Skin epidermis (tissue), 12 donors: ENCODE data around the gene CFTR.
A peak's percentile ranks its signal among the peaks of the same experiment; 100 is the strongest.

ENCODE experiments used
- H3K27ac ChIP-seq, 21 experiments: fragments of 200-600 bp; sonication (generic) in 11 of 21; one replicate each; pipeline ENCODE4 v1.5.0; 2020; ENCODE audit warnings: mild to moderate bottlenecking in 3 of 21, inconsistent platforms in 2 of 21, moderate library complexity in 2 of 21
- H3K4me3 ChIP-seq, 7 experiments: fragments of 200-600 bp; sonication (generic) in 2 of 7; one replicate each; pipeline ENCODE4 v1.5.0; 2020; ENCODE audit warnings: inconsistent platforms in 2 of 7, mild to moderate bottlenecking in 2 of 7, moderate library complexity in 1 of 7

Gene CFTR

DNA sequence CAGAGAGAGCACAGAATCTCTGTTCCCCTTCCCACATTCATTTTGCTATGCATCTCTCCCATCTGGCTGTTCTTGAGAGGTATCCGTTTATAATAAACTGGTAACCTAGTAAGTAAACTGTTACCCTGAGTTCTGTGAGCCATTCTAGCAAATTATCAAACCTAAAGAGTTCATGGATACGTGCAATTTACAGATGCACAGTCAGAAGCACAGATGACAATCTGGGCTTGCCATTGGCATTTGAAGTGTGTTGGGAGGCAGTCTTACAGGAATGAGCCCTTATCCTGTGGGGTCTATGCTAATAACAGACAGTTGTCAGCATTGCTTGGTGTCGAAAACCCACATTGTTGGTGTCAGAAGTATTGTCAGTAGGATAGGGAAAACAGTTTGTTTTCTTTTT is 151.8 kb downstream of the CFTR start:
- Histone ChIP-seq H3K4me3 (no peak overlapping the region), H3K27ac (no peak overlapping the region)

DNA sequence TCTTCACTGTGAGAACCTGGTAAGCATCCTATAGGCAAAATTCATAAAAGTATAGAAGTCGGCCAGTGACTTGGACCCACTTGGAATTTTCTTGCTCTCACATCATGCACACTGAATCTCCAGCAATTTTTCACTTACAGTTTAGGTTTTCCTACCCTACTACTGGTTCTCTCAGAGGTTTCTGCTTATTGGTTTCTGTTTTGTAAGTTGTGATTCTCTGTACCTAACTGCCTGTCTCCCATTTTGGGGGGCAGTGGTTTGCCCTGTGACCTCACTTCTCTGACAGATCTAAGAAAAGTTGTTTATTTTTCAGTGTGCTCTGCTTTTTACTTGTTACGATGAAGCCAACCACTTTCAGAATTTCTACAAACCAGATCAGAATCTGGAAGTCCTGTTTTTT is 158.1 kb downstream of the CFTR start:
- Histone ChIP-seq H3K4me3 (no peak overlapping the region), H3K27ac (no peak overlapping the region)

DNA sequence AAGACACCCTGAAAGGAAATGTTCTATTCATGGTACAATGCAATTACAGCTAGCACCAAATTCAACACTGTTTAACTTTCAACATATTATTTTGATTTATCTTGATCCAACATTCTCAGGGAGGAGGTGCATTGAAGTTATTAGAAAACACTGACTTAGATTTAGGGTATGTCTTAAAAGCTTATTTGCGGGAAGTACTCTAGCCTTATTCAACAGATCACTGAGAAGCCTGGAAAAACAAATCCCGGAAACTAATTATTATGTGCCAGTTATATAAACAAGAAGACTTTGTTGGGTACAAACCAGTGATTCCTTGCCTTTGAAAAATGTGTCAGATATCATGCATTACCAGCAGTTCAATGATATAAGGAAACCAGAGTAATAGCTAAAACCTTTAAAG is 160.1 kb downstream of the CFTR start:
- no peak overlapping the region for H3K4me3 ChIP-seq
- H3K27ac ChIP-seq: no peak overlapping the region

DNA sequence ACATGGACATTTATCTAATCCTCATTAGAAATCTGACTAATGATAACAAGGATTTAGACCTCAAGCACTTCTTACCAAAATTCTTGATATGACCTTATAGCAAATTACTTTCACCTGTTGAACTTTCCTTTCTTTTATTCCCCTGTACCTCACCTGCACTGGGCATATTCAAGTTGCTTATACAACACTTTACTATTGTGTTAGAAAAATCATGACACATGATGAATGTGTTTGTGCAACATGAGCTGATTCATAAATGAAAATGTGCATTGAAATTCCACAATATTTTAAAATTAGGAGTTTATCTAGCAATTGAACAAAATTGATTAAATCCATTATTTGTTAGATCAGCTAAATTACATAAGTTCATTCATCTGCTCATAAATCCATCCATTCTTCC is 160.6 kb downstream of the CFTR start:
- no peak overlapping the region for H3K4me3 ChIP-seq
- no peak overlapping the region for H3K27ac ChIP-seq

DNA sequence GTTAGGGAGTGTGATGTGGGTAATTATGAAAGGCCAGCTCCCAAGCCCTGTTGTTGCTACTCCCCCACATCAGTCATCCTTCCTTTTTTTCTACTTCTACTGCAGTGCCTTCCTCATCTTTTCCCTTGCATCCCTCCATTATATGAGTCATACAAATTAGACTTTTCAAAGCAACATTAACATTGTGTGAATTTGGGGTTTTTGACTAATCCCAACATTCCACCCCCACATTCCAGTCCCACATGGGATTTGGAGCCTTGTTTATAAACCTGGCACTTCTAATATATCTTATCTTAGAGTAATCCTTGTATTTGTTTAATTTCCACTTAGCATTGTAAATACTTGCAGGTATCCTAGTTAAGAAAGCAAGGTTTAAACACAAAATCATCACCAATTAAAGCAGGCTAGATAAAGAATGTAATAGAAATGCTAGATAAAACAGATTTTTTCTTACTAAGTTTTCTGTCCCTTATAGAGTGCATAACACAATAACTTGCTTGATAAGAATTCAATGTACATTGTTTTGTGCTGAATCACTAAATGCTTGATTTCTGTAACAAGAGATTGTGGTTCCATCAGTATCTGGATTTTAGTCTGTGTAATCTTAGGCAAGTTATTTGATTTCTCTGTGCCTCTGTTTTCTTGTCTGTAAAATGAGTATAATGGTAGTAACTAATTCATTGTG is 165.8 kb downstream of the CFTR start:
- no peak overlapping the region for H3K4me3 ChIP-seq
- H3K27ac ChIP-seq: no peak overlapping the region

DNA sequence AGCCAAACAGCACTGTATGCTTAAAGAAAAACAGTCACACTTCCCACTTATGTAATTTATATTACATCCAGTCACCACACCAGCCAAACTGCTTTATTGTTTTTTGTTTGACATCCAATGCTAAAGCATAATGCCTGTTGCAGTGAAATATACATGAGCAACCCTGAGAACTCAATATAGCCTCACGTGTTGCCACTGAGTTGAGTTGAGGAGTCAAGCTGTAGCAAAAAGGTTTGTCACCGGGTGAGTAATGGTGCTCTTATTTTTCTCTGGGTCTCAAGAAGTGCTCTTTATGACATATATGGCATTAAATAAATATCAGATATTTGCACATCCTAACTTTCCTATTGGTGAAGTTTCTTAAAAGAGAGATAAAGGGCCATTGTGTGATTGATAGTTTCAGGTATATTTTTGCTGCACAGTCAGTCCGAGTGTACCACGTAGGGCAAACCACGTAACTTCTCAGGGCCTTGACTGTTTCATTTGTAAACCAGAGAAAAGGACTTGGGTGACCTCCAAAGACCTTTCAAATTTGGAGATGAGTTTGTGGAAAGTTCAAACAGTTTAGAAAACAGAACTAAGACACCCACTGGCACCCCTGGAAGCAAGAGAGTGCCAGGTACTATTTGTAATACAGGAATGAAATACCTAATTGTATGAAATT is 168.5 kb downstream of the CFTR start:
- no peak overlapping the region for H3K4me3 ChIP-seq

DNA sequence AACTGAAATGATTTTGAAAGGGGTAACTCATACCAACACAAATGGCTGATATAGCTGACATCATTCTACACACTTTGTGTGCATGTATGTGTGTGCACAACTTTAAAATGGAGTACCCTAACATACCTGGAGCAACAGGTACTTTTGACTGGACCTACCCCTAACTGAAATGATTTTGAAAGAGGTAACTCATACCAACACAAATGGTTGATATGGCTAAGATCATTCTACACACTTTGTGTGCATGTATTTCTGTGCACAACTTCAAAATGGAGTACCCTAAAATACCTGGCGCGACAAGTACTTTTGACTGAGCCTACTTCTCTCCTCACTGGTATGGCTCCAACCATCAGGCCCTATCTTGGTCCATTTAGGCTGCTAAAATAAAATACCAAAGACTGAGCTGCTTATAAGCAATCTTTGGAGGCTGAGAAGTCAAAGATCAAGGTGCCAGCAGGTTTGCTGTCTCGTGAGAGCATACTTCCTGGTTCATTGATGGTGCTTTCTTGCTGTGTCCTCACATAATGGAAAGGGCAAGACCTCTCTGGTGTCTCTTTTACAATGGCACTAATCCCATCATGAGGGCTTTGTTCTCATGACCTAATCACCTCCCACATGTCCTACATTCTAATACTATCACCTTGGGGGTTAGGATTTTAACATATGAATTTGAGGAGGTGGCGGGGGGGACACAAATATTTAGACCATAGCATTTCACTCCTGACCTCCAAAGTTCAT is 173.3 kb downstream of the CFTR start:
- H3K4me3 ChIP-seq: no peak overlapping the region
- no peak overlapping the region for H3K27ac ChIP-seq

More for the DNA sequence above, 168.5 kb downstream of the CFTR start:
- H3K27ac ChIP-seq: peak overlapping the region in 1 of 21 experiments; percentile 45

DNA sequence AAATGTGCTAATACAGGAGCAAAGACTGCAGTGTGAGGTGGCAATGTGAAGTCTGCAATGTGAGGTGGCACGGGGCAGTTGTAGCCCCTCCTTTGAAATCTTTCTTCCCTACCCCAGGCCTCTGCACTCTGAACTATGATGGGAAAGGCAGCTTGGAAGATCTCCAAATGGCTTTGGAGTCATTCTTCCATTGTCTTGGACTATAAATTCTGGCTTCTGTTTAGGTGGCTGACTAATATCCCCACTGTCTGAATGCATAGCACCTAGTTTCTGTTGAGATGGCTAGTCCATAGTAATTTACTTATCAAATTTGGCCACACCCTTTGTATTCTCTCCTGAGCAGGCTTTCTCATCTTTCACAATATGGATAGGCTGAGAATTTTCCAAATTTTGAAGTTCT is 175.0 kb downstream of the CFTR start:
- no peak overlapping the region for H3K4me3 ChIP-seq
- H3K27ac ChIP-seq: no peak overlapping the region

DNA sequence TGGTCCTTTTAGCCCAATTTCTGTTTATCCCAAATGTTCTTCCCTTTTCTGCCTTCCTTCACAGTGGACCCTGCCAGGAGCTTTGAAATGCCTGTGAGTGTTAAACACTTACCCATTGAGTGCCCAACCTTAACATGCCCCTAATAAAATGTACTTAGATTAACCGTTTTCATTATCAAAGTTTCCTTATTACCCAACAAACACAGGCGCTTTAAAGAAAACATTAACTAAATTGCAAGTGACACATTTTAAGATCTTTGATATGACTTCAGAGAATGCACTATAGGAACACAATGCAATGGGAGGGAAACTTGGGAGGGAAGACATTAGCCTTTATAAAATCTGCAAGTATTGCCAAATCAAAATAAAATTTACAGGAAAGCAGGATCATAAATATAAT is 177.0 kb downstream of the CFTR start:
- H3K4me3 ChIP-seq: no peak overlapping the region
- no peak overlapping the region for H3K27ac ChIP-seq

DNA sequence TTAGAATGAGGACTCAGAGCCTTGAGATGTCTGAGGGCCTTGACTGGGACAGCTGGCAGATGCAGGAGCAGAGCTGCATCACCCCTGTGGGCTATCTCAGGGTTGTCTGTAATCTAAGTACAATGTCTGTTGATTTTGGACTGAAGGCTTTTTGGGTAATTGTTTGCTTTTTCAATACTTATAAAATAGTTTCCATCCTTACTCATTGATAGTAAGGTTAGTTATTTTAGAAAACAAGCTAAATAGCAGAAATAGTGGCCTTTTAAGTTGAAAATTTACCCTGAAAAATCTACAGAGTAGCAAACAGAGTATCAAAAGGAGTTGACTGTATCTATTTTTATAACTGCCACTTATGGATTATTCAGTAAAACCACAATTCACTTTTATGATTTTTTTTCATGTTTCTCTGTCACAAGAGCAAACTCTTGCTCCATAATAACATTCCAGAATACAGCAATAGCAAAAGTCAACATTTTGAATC is 179.7 kb downstream of the CFTR start:
- H3K4me3 ChIP-seq: no peak overlapping the region
- no peak overlapping the region for H3K27ac ChIP-seq

DNA sequence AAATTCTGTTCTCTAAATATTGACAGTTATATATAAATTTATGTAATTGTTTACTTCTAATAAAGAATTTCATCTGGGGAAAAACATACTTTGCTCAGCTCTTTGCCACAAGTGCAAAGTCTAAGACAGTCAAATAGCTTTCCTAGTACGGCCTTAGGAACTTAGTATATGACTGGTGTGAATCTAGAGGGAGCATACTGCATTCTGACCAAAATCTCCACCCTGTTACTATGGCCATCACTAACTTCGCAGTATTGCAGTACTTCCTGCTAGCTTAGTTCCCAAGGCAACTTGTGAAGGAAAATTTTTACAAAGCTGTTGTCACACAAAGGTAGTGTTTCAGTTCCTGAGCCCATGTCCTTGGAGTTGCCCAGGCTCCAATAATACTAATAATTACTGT is 181.5 kb downstream of the CFTR start:
- Histone ChIP-seq H3K4me3 (no peak overlapping the region), H3K27ac (no peak overlapping the region)

DNA sequence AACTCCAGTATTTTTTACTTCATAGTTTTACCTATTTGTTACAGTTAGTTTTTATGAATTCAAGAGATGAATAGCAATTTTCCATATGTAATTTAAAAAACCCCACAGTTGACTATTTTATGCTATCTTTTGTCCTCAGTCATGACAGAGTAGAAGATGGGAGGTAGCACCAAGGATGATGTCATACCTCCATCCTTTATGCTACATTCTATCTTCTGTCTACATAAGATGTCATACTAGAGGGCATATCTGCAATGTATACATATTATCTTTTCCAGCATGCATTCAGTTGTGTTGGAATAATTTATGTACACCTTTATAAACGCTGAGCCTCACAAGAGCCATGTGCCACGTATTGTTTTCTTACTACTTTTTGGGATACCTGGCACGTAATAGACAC is 184.2 kb downstream of the CFTR start:
- H3K4me3 ChIP-seq: no peak overlapping the region
- no peak overlapping the region for H3K27ac ChIP-seq

DNA sequence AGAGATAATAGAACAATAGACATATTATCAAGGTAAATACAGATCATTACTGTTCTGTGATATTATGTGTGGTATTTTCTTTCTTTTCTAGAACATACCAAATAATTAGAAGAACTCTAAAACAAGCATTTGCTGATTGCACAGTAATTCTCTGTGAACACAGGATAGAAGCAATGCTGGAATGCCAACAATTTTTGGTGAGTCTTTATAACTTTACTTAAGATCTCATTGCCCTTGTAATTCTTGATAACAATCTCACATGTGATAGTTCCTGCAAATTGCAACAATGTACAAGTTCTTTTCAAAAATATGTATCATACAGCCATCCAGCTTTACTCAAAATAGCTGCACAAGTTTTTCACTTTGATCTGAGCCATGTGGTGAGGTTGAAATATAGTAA is 185.5 kb downstream of the CFTR start:
- no peak overlapping the region for H3K4me3 ChIP-seq

DNA sequence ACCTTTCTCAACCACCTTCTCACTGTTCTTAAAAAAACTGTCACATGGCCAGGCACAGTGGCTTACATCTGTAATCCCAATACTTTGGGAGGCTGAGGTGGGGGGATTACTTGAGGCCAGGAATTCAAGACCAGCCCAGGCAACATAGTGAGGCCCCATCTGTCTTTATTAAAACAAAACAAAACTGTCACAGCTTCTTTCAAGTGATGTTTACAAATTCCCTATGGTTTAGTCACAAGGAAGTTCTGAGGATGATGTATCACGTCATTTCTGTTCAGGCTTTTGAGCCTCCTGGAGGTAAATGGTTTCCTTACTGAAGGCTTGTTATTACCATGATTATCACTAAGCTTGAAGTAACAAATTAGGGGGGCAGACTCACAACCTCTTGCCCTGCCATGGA is 186.2 kb downstream of the CFTR start:
- H3K27ac ChIP-seq: no peak overlapping the region
- no peak overlapping the region for H3K4me3 ChIP-seq

More for the DNA sequence above, 185.5 kb downstream of the CFTR start:
- no peak overlapping the region for H3K27ac ChIP-seq

DNA sequence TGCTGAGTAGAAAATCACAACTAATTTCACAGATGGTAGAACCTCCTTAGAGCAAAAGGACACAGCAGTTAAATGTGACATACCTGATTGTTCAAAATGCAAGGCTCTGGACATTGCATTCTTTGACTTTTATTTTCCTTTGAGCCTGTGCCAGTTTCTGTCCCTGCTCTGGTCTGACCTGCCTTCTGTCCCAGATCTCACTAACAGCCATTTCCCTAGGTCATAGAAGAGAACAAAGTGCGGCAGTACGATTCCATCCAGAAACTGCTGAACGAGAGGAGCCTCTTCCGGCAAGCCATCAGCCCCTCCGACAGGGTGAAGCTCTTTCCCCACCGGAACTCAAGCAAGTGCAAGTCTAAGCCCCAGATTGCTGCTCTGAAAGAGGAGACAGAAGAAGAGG is 186.9 kb downstream of the CFTR start:
- Histone ChIP-seq H3K4me3 (no peak overlapping the region), H3K27ac (no peak overlapping the region)

DNA sequence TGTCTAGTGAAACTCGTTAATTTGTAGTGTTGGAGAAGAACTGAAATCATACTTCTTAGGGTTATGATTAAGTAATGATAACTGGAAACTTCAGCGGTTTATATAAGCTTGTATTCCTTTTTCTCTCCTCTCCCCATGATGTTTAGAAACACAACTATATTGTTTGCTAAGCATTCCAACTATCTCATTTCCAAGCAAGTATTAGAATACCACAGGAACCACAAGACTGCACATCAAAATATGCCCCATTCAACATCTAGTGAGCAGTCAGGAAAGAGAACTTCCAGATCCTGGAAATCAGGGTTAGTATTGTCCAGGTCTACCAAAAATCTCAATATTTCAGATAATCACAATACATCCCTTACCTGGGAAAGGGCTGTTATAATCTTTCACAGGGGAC is 187.6 kb downstream of the CFTR start:
- Histone ChIP-seq H3K4me3 (no peak overlapping the region), H3K27ac (no peak overlapping the region)

DNA sequence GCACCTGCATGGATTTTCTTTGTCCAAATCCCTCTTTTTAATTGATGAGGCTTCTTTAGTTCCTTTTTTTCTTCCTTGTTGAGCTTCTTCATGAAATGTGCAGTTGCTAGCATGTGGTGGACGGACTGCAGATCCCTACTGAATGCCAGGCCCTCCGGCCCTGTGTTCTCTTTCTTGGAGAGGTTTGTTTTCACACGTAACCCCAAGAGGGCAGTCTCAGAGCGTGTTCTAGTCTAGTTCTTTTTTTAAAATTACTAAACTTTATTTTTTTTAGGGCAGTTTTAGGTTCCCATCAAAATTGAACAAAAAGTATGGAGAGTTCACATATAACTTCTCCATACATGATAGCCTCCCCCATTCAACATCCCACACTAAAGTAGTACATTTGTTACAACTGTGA is 190.0 kb downstream of the CFTR start:
- Histone ChIP-seq H3K4me3 (no peak overlapping the region), H3K27ac (no peak overlapping the region)

DNA sequence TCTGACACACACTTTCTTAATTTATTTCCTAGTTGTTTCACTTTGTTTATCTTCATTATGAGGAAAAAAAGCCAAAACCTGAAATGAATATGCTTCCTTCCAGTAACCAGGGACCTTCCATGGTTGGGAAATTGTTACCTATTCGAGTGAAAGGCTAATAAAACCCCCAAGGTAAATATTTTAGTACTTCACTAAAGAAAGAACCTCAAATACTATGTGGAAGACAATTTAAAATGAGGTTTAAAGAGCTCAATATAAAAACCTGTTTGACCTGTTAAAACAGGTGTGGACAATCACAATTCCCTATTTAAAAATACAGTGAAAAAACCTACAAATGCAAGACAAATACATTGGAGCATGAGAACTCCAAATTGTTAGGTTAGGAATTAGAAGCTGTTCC is 192.6 kb downstream of the CFTR start:
- Histone ChIP-seq H3K27ac (peak overlapping the region in 2 of 21 experiments; percentile 46 to 56), H3K4me3 (no peak overlapping the region)

DNA sequence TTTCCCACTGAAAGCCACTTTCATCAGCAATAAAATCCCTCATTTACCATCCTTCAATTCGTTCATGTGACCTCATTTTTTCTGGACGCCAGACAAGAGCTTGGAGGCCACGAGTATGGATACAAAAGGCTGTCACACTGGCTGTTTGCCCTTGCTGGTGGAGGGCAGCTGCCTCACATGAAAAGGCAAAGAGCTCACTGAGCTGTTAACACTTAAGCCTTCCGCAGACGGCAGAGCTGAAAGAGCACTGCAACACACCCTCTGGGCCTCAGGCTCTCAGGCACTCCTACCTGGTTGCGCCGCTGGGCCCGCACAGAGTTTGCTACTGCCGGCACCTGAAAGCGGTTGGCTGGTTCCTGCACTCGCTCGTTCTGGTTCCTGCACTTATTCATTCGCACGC is 193.5 kb downstream of the CFTR start:
- no peak overlapping the region for H3K4me3 ChIP-seq
- peak overlapping the region in 3 of 21 experiments; percentile 46 to 57 (median 56) for H3K27ac ChIP-seq

DNA sequence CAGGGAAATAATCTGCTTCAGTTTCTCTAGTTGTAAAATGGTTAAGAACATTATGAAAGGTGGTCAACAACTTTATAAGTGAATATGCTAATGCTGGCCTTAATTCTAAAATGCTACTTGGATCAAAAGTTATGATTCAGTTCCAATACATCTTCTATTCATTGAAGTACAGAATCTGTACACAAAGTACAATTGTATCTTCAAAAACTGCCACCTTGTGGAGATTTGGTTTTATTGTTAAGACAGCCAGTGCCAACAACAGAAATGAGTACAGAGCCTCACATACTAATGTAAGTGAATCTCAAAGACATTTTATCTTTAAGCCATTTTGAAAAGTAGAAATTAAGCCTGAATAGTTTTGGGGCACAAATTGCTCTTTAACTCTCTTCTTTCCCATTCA is 194.0 kb downstream of the CFTR start:
- Histone ChIP-seq H3K4me3 (no peak overlapping the region), H3K27ac (peak overlapping the region in 1 of 21 experiments; percentile 57)

DNA sequence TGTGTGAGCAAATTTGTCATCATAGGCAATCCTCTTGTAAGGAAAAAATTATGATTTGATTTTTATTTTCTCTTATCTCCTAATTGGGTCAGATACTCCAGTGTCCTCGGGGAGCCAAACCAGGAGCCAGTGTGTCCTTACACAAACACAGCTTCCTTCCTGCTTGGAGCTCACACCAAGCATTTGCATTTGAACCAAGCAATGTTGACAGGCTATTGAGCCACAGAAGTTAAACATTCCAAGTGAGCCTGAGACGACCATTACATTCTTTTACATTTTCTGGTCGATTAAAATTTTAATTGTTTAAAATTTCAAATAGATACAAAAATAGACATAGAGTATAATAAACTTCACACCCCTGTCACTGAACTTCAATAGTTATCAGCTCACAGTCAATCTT is 194.8 kb downstream of the CFTR start:
- no peak overlapping the region for H3K27ac ChIP-seq
- H3K4me3 ChIP-seq: no peak overlapping the region
